Immature natural killer cell (primary cell): ENCODE measurements around the gene GIMAP8. TPM values are rescaled to one million over a fixed set of nuclear protein-coding genes. Genes with fewer than 3 reads are reported as not detected.

ENCODE experiments used
- DNase-seq, 3 donors: peaks; one replicate each; pipeline ENCODE4 v3.0.0; 2022; ENCODE audit warnings: mixed read lengths in 1 of 3
- H3K27ac Mint-ChIP-seq, 6 donors: one replicate each; pipeline ENCODE4 v1.8.0; 2020; ENCODE audit warnings: mixed read lengths in 6 of 6, mild to moderate bottlenecking in 5 of 6, inconsistent platforms in 4 of 6, moderate library complexity in 3 of 6
- H3K27me3 Mint-ChIP-seq, 3 donors: one replicate each; pipeline ENCODE4 v1.8.0; 2020 to 2021; ENCODE audit warnings: low read depth in 3 of 3, mild to moderate bottlenecking in 3 of 3, mixed read lengths in 3 of 3, moderate library complexity in 3 of 3, inconsistent platforms in 1 of 3
- H3K36me3 Mint-ChIP-seq, 3 donors: one replicate each; pipeline ENCODE4 v1.8.0; 2020; ENCODE audit warnings: mixed read lengths in 3 of 3, inconsistent platforms in 2 of 3, mild to moderate bottlenecking in 2 of 3
- H3K4me1 Mint-ChIP-seq, 2 donors: one replicate each; pipeline ENCODE4 v1.8.0; 2020; ENCODE audit warnings: inconsistent platforms in 2 of 2, mild to moderate bottlenecking in 2 of 2, mixed read lengths in 2 of 2, moderate library complexity in 1 of 2
- H3K4me3 Mint-ChIP-seq, 5 donors: one replicate each; pipeline ENCODE4 v1.8.0; 2020; ENCODE audit warnings: mild to moderate bottlenecking in 5 of 5, mixed read lengths in 5 of 5, inconsistent platforms in 3 of 5, moderate library complexity in 3 of 5
- H3K9me3 Mint-ChIP-seq, 6 donors: one replicate each; pipeline ENCODE4 v1.8.0; 2020; ENCODE audit warnings: mild to moderate bottlenecking in 6 of 6, mixed read lengths in 6 of 6, inconsistent platforms in 4 of 6, moderate library complexity in 3 of 6
- polyA plus RNA-seq, 3 donors: library from polyadenylated mRNA; unstranded; fragments of 300-500 nt; fragmentation: Illumina TruSeq; gene quantifications; one replicate each; pipeline ENCODE4 v1.2.3, GENCODE V29; 2021

The GIMAP8 gene
- polyA plus RNA-seq, 3 donors from 2014 or later: 2.6 to 25.1 (median 5.0) TPM

GRCh38 chr7:150432915-150433892, 17.2 kb upstream of the GIMAP8 start:
- Mint-ChIP-seq H3K36me3 (no peaks in the 10 kb centered on the region), H3K4me3 (peak overlapping the region; percentile 76 to 89 (median 80)), H3K27me3 (peaks cover 0 to 7% (median 0%) of the 10 kb centered on the region in 3 donors), H3K9me3 (no peaks in the 10 kb centered on the region), H3K4me1 (peaks cover 54 to 66% of the 10 kb centered on the region in 2 donors), H3K27ac (peak overlapping the region; percentile 74 to 95 (median 92))
- DNase-seq: peak; percentile 63 to 68 (median 67)

DNA sequence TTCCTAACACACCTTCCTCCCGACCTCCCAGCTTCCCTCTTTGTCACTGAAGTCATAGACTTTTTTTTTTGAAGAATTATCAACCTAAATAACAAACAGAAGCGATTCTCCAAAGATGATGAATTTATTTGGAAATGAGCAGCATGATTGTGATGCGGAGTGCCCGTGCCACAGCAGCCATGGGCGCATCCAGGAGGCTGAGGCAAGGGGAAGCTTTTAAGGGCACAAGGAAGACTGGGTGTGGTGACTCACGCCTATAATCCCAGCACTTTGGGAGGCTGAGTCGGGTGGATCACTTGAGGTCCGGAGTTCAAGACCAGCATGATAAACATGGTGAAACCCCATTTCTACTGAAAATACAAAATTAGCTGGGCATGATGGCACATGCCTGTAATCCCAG, 16.2 kb upstream of the GIMAP8 start:
- Mint-ChIP-seq H3K36me3 (no peaks in the 10 kb centered on the region), H3K27me3 (peaks cover 0 to 1% (median 0%) of the 10 kb centered on the region in 3 donors), H3K4me3 (peak overlapping the region; percentile 76 to 89 (median 80)), H3K9me3 (no peaks in the 10 kb centered on the region), H3K27ac (peak overlapping the region; percentile 39 to 95 (median 90)), H3K4me1 (peaks cover 47 to 56% of the 10 kb centered on the region in 2 donors)
- no peak for DNase-seq

DNA sequence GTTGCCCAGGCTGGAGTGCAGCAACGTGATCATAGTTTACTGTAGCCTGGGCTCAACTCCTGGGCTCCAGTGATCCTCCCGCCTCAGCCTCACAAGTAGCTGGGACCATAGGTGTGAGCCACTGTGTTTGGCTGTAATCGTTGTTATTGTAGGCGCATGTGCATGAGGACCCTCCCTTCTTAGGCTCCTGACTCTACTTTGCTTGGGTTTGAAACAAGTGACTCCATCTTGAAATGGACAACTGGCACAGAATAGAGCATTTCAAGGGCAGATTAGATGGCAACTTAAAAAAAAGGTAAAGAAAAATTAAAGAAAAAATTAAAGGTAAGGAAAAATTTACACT, 15.4 kb upstream of the GIMAP8 start:
- no peak for DNase-seq
- Mint-ChIP-seq H3K27ac (peak overlapping the region in 5 of 6 donors; percentile 9 to 88 (median 50)), H3K27me3 (peaks cover 0 to 1% (median 0%) of the 10 kb centered on the region in 3 donors), H3K4me3 (peak overlapping the region in 1 of 5 donors; percentile 34), H3K36me3 (no peaks in the 10 kb centered on the region), H3K4me1 (peaks cover 48 to 56% of the 10 kb centered on the region in 2 donors), H3K9me3 (no peaks in the 10 kb centered on the region)

- no peak for DNase-seq
- Mint-ChIP-seq H3K4me1 (peaks cover 49 to 61% of the 10 kb centered on the region in 2 donors), H3K36me3 (no peaks in the 10 kb centered on the region), H3K9me3 (no peaks in the 10 kb centered on the region), H3K27ac (peak overlapping the region in 5 of 6 donors; percentile 36 to 84 (median 52)), H3K4me3 (peak overlapping the region in 1 of 5 donors; percentile 28), H3K27me3 (peaks cover 0 to 1% (median 0%) of the 10 kb centered on the region in 3 donors)
Observed at GRCh38 chr7:150435390-150436073, 14.9 kb upstream of the GIMAP8 start.

GRCh38 chr7:150439967-150440366, 10.5 kb upstream of the GIMAP8 start:
- no peak for DNase-seq
- Mint-ChIP-seq H3K4me1 (peaks cover 15 to 27% of the 10 kb centered on the region in 2 donors), H3K36me3 (peaks cover 4 to 12% (median 12%) of the 10 kb centered on the region in 3 donors), H3K9me3 (peaks cover 0 to 6% (median 4%) of the 10 kb centered on the region in 6 donors), H3K27me3 (no peaks in the 10 kb centered on the region), H3K27ac (peak overlapping the region in 1 of 6 donors; percentile 2), H3K4me3 (no peak overlapping the region)

DNA sequence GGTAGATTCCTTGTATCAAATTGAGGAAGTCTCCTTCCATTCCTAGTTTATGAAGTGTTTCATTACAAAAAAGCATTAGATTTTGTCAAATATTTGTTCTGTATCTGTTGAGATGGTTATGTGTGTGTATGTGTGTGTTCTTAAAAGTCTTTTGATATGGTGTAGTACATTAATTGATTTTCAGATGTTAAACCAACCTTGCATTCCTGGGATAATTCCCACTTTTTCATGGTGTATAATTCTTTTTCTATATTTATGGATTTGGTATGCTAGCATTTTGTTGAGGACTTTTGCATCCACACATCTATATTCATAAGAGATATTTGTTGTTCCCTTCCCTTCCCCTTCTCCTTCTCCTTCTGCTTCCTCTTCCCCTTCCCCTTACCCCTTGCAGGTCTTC, 8.9 kb upstream of the GIMAP8 start:
- Mint-ChIP-seq H3K27ac (no peak overlapping the region), H3K4me3 (no peak overlapping the region), H3K9me3 (peaks cover 0 to 6% (median 4%) of the 10 kb centered on the region in 6 donors)

GRCh38 chr7:150442811-150443210, 7.6 kb upstream of the GIMAP8 start:
- Mint-ChIP-seq H3K4me3 (no peak overlapping the region), H3K4me1 (peaks cover 10 to 26% of the 10 kb centered on the region in 2 donors), H3K27me3 (peaks cover 0 to 3% (median 0%) of the 10 kb centered on the region in 3 donors), H3K36me3 (peaks cover 4 to 12% (median 12%) of the 10 kb centered on the region in 3 donors), H3K9me3 (peaks cover 0 to 6% (median 4%) of the 10 kb centered on the region in 6 donors), H3K27ac (no peak overlapping the region)
- DNase-seq: no peak

More for the DNA sequence above, 8.9 kb upstream of the GIMAP8 start:
- Mint-ChIP-seq H3K27me3 (peaks cover 0 to 2% (median 0%) of the 10 kb centered on the region in 3 donors), H3K36me3 (peaks cover 4 to 12% (median 12%) of the 10 kb centered on the region in 3 donors), H3K4me1 (peaks cover 7 to 17% of the 10 kb centered on the region in 2 donors)
- no peak for DNase-seq

GRCh38 chr7:150443793-150444540, 6.5 kb upstream of the GIMAP8 start:
- Mint-ChIP-seq H3K9me3 (peaks cover 0 to 6% (median 4%) of the 10 kb centered on the region in 6 donors), H3K4me1 (peaks cover 21 to 38% of the 10 kb centered on the region in 2 donors), H3K27ac (no peak overlapping the region), H3K27me3 (peaks cover 0 to 4% (median 3%) of the 10 kb centered on the region in 3 donors), H3K4me3 (no peak overlapping the region), H3K36me3 (peaks cover 4 to 12% (median 12%) of the 10 kb centered on the region in 3 donors)
- DNase-seq: no peak

GRCh38 chr7:150444674-150445365, 5.6 kb upstream of the GIMAP8 start:
- Mint-ChIP-seq H3K4me3 (no peak overlapping the region), H3K4me1 (peaks cover 27 to 42% of the 10 kb centered on the region in 2 donors), H3K9me3 (peaks cover 0 to 6% (median 4%) of the 10 kb centered on the region in 6 donors), H3K27me3 (peaks cover 2 to 5% (median 4%) of the 10 kb centered on the region in 3 donors), H3K36me3 (peaks cover 4 to 12% (median 12%) of the 10 kb centered on the region in 3 donors), H3K27ac (no peak overlapping the region)
- no peak for DNase-seq

DNA sequence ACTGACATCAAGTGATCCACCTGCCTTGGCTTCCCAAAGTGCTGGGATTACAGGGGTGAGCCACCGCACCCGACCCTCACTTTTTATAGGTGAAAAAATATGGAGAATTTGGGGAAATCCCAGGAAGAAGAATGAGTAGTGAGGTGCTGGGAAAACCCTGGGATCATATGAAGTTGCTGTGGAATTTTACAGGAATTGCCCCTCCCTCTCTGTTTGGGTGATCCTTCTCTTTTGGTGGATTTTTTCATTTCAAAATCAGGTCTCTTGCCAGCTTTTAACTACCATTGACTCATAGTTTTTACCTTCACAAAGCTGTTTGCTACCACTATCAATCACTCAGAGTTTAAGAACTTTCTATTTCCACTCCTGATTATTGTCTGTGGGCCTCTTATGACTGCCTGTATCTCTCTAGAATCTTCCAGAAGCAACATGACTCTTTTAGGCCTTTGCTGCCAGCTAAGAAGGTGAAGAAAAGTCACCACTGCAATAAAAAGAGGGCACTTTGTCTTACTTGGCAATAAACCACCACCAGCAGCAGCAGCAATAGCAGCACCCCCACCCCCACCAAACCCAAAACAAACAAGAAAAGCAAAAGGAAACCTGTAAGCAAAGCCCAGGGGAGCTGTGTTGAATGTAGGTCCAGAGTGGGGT, 4.0 kb upstream of the GIMAP8 start:
- Mint-ChIP-seq H3K4me3 (no peak overlapping the region), H3K27ac (peak overlapping the region in 4 of 6 donors; percentile 20 to 69 (median 58)), H3K4me1 (peaks cover 41 to 49% of the 10 kb centered on the region in 2 donors), H3K9me3 (peaks cover 0 to 6% (median 4%) of the 10 kb centered on the region in 6 donors), H3K36me3 (peaks cover 4 to 12% (median 9%) of the 10 kb centered on the region in 3 donors), H3K27me3 (peaks cover 4 to 16% (median 5%) of the 10 kb centered on the region in 3 donors)
- no peak for DNase-seq

DNA sequence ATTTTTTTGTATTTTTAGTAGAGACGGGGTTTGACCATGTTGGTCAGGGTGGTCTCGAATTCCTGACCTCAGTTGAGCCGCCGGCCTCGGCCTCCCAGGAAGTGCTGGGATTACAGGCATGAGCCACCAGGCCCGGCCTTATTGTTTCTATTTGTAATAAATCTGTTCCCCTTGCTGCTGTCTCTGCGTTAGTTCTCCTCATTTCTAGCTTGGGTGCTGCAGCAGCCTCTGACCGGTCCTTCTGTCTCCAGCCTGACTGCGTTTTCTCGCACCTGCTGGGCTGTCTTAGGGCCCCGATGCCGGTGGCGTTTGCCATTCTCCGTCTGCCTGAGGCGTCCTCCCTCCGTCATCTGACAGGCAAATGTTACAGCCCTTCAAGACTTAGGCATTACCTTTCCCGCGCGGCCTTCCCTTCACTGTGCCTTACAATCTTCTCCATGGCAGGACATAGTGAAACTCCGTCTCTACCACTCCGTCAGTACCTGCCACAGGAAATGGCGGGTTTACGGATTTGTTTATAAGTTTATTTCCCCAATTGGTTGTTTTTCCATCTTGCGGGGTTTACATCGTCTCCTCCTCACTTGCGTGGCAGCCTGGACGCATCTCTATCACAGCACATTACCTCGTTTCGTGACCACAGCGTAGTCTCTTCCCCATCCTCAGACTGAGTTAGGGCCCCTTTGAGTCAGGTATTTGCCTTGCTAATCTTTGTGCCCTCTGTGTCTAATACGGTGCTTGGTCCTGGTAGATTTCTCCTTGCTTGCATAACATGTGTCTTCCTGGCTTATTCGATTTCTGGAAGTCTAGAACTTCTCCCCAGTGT, 2.3 kb upstream of the GIMAP8 start:
- DNase-seq: no peak
- peaks cover 50 to 66% of the 10 kb centered on the region in 2 donors for H3K4me1 Mint-ChIP-seq

More for the DNA sequence above, 2.3 kb upstream of the GIMAP8 start:
- Mint-ChIP-seq H3K27me3 (peaks cover 5 to 16% (median 8%) of the 10 kb centered on the region in 3 donors), H3K4me3 (peak overlapping the region; percentile 95 to 100 (median 98)), H3K27ac (peak overlapping the region; percentile 86 to 99 (median 99)), H3K9me3 (peaks cover 0 to 1% (median 0%) of the 10 kb centered on the region in 6 donors), H3K36me3 (peaks cover 0 to 8% (median 4%) of the 10 kb centered on the region in 3 donors)
